GM19193 (cell line): ENCODE results near the gene ERP44.

Experiments
- POLR2A ChIP-seq: IDR thresholded peaks from 4 replicates; pipeline ENCODE4 v1.6.1; 2011; ENCODE audit not compliant: insufficient read depth, insufficient read length; ENCODE audit errors: extremely low read depth

The ERP44 gene

DNA sequence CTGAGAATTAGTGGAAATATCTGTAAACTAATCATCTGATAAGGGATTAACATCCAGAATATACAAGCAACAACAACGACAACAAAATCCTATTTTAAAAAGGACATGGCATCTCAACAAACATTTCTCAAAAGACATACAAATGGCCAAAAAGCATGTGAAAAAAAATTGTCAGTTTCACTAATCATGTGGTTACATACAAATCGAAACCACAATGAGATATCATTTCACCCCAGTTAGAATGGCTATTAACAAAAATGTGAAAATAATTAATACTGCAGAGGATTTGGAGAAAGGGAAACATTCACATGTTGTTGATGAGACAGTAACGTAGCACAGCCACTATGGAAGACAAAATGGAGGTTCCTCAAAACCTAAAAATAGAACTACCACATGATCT, 69.5 kb downstream of the ERP44 start:
- TF ChIP-seq POLR2A = no peak

GRCh38 chr9:100028201-100028784, 70.5 kb downstream of the ERP44 start:
- TF ChIP-seq POLR2A = no peak

- no peak for TF ChIP-seq POLR2A
Observed at GRCh38 chr9:100027543-100027942, 71.3 kb downstream of the ERP44 start.

GRCh38 chr9:100021931-100022330, 76.9 kb downstream of the ERP44 start:
- no peak for TF ChIP-seq POLR2A

- no peak for TF ChIP-seq POLR2A
Observed at GRCh38 chr9:100020121-100020795, 78.5 kb downstream of the ERP44 start.

GRCh38 chr9:100019541-100019940, 79.3 kb downstream of the ERP44 start:
- no peak for TF ChIP-seq POLR2A

DNA sequence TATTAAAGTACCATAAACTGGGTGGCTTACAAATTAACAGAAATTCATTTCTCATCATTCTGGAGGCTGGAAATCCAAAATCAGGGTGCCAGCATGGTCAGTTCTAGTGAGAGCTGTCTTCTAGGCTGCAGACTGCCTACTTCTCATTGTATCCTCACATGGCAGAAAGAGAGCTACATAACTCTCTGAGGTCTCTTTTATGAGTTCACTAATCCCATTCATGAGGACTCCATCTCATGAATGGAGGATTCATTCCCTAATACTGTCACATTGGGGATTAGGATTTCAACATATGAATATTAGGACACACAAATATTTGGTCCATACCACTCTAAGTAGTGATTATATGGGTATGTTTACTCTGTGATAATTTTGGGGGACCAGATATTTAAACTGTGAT, 84.0 kb downstream of the ERP44 start:
- no peak for TF ChIP-seq POLR2A

- TF ChIP-seq POLR2A = no peak
Observed at GRCh38 chr9:100013573-100013972, 85.2 kb downstream of the ERP44 start.

GRCh38 chr9:100012279-100012678, 86.5 kb downstream of the ERP44 start:
- no peak for TF ChIP-seq POLR2A

DNA sequence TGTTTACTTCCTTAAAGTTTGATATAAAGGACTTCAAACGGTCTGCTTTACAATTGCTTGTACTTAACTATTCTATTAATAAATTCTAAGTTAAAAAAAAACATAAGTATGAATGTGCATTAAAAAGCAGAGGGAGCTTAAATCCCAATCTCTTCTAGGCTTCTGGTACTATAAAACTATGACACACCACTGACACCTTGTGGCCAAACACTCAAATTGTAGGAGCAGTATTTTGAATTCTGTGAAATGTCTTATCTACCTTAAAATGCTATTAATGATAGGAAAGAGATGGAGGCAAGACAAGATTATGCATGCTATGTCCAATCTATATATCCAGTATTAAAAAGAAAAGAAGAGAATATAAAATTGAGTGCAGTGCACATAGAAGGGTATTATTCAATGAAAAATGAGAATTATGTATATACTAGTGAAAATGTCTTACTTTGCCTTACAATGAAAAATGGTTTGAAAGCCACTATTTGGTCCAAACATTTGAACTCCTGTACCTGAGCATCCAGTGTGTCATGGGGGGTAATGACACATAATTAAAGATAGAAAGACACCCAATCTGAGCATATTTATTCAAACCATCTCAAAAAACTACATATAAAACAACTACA, 87.6 kb downstream of the ERP44 start:
- no peak for TF ChIP-seq POLR2A

DNA sequence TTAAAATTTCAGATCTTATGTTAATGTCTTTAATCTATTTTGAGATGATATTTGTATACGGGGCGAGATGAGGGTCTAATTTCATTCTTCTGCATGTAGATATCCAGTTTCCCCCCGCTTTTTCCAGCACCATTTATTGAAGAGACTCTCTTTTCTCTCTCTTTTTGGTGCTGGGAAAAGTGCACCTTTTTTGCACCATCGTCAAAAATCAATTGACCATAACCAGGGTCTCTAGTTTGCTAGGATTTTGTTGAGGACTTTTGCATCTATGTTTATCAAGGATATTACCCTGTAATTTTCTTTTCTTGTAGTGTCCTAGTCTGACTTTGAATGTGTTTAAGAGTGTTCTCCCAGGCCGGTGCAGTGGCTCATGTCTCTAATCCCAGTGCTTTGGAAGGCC, 99.0 kb downstream of the ERP44 start:
- TF ChIP-seq POLR2A = no peak

DNA sequence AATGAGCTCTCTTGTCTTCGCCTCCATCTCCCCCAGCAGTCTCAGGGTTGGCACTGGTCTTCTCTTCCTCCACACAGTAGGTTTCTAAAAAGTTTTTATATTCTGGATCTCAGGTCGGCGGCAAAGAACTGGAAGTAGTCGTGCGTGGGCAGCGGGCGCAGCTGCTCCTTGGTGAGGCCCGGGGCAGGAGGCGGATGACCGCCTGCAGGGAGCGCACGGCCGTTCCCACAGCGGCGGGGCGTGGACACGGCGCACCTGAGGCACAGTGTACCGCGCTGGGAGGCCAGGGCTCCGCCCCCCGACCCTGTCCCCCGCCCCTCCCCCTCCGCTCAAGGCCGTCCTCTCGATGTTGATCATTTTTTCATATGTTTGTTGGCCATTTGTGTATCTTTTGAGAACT, 99.9 kb downstream of the ERP44 start:
- TF ChIP-seq POLR2A = no peak

- TF ChIP-seq POLR2A = no peak
Observed at GRCh38 chr9:99998266-99998665, 100.5 kb downstream of the ERP44 start.

GRCh38 chr9:99986642-99987041, 112.2 kb downstream of the ERP44 start:
- TF ChIP-seq POLR2A = no peak

DNA sequence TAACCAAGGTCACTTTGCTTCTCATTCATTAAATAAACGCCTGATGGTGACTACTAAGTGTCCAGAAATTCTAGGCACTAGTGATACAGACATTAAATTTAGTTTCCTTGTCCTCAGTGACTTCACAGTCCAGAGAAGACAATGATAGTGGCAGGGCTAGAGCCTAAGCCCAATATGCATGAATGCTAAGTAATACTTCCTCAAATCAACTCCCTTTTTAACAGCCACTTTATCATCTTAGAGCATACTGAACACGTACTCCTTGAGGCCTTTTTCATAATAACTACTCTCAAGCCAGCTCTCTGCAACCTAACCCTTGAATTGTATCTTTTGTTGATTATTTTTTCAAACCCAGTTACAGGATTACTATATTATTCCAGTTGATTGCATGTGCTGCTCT, 118.2 kb downstream of the ERP44 start:
- no peak for TF ChIP-seq POLR2A

DNA sequence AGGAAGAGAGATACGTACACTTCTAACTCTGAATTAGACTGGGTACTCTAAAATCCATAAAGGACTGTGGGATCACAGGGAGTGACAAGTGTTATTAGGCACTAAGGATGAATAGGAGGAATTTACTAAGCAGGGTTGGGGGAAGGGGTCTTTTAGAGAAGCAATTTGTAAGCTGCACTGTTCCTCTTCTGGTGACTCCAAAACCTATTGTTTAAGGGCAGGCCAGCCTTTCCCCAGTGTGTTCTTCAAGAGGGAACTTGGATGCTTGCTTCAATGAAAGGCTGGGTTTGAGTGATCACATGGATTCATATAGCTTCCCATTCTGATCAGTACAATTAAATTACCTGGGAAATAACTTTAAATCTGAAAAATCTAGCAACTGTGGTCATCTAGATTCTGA, 120.6 kb downstream of the ERP44 start:
- TF ChIP-seq POLR2A = no peak
